Mammary epithelial cell (primary cell): ENCODE measurements around the gene CCNH.

Experiments used
- EZH2 ChIP-seq: IDR thresholded peaks from 2 replicates; pipeline ENCODE4 v1.6.1; 2012; ENCODE audit warnings: low read length, inconsistent platforms, borderline replicate concordance
- TF ChIP-seq, protein P1 (sequence below), 2 donors: IDR thresholded peaks in 1 of 2; conservative IDR thresholded peaks in 1 of 2; 2 replicates each; pipeline ENCODE4 v1.5.1; 2011 to 2012; ENCODE audit warnings: inconsistent platforms in 2 of 2, low read length in 2 of 2, mild to moderate bottlenecking in 2 of 2, control low read depth in 1 of 2, low read depth in 1 of 2; ENCODE audit not compliant: insufficient read depth in 1 of 2; ENCODE audit errors: extremely low read depth in 1 of 2

DNA sequence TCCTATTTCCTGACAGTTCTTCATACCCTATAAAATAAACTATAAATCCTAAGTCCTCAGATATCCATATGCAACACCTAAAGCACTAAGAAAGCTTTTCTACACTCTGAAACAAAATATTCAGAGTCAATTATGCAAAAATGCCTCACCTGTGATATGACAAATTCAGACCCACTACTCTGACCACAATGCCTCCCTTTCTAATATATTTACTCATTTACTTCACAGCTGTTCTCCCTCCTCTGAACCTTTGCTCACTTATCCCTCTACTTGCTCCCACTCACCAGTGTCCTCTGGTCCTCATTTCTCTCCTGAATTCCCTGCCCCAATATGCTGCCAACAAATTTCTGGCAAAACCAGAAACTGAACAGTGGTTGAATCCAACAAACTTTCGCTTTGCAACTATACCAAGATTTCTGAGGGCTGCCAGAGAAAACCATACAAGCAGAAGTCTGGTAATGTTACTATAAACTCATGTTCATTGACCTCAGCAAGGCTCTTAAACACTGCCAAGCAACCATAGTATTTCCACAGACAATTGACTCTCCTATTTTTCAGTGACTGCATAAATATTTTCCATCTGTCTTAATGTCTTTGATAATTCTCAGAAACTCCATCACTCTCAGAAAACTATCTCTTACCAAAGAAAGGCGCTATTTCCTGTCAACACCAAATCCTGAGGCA is 7.1 kb downstream of the CCNH start:
- TF ChIP-seq, protein P1, sequence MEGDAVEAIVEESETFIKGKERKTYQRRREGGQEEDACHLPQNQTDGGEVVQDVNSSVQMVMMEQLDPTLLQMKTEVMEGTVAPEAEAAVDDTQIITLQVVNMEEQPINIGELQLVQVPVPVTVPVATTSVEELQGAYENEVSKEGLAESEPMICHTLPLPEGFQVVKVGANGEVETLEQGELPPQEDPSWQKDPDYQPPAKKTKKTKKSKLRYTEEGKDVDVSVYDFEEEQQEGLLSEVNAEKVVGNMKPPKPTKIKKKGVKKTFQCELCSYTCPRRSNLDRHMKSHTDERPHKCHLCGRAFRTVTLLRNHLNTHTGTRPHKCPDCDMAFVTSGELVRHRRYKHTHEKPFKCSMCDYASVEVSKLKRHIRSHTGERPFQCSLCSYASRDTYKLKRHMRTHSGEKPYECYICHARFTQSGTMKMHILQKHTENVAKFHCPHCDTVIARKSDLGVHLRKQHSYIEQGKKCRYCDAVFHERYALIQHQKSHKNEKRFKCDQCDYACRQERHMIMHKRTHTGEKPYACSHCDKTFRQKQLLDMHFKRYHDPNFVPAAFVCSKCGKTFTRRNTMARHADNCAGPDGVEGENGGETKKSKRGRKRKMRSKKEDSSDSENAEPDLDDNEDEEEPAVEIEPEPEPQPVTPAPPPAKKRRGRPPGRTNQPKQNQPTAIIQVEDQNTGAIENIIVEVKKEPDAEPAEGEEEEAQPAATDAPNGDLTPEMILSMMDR (conservative IDR thresholded peaks at IDR 0.05 in 1 of 2, IDR thresholded peaks at IDR 0.05 in 1 of 2; ENCODE audit: extremely low read depth in 1 of 2, insufficient read depth in 1 of 2, low read depth in 1 of 2, low read length in 2 of 2) = no peak
- TF ChIP-seq EZH2 = no peak
